ENCODE data around the gene F13B.
"Not testable (repeated sequence)": the region's sequence is repeated elsewhere in the genome, so short reads cannot be mapped to it uniquely, and the experiment has no call there.

F13B gene

GRCh38 chr1:197003132-197003531, 63.9 kb downstream of the F13B start:
- no peak for TF ChIP-seq CTCF (IDR thresholded peaks at IDR 0.05; ENCODE audit: insufficient read depth, low read length, poor library complexity, severe bottlenecking)

GRCh38 chr1:197001828-197002227, 65.2 kb downstream of the F13B start:
- H3K27me3 ChIP-seq (replicated peaks; ENCODE audit: control insufficient read depth, insufficient read depth, low read length): no peaks in the 10 kb centered on the region
- no peak for TF ChIP-seq CTCF (IDR thresholded peaks at IDR 0.05; ENCODE audit: insufficient read depth, low read length, poor library complexity, severe bottlenecking)
- H3K4me3 ChIP-seq (replicated peaks; ENCODE audit: low read depth, low read length): no peak overlapping the region
- H3K36me3 ChIP-seq (ENCODE audit: control insufficient read depth, insufficient read depth, low read length): no peaks in the 10 kb centered on the region
- no peak for DNase-seq (ENCODE audit: extremely low read depth, insufficient read length)

More at GRCh38 chr1:197003132-197003531, 63.9 kb downstream of the F13B start:
- Histone ChIP-seq H3K4me3 (replicated peaks; ENCODE audit: low read depth, low read length) (no peak overlapping the region), H3K36me3 (ENCODE audit: control insufficient read depth, insufficient read depth, low read length) (no peaks in the 10 kb centered on the region), H3K27me3 (replicated peaks; ENCODE audit: control insufficient read depth, insufficient read depth, low read length) (no peaks in the 10 kb centered on the region)
- no peak for DNase-seq (ENCODE audit: extremely low read depth, insufficient read length)

GRCh38 chr1:196997423-196997822, 69.6 kb downstream of the F13B start:
- H3K4me3 ChIP-seq (replicated peaks; ENCODE audit: low read depth, low read length): no peak overlapping the region

GRCh38 chr1:196993916-196994315, 73.1 kb downstream of the F13B start:
- H3K36me3 ChIP-seq (ENCODE audit: control insufficient read depth, insufficient read depth, low read length): no peaks in the 10 kb centered on the region
- TF ChIP-seq CTCF (IDR thresholded peaks at IDR 0.05; ENCODE audit: insufficient read depth, low read length, poor library complexity, severe bottlenecking): no peak
- no peaks in the 10 kb centered on the region for H3K27me3 ChIP-seq (replicated peaks; ENCODE audit: control insufficient read depth, insufficient read depth, low read length)
- no peak overlapping the region for H3K4me3 ChIP-seq (replicated peaks; ENCODE audit: low read depth, low read length)
- no peak for DNase-seq (ENCODE audit: extremely low read depth, insufficient read length)

More at GRCh38 chr1:196997423-196997822, 69.6 kb downstream of the F13B start:
- Histone ChIP-seq H3K27me3 (replicated peaks; ENCODE audit: control insufficient read depth, insufficient read depth, low read length) (no peaks in the 10 kb centered on the region), H3K36me3 (ENCODE audit: control insufficient read depth, insufficient read depth, low read length) (no peaks in the 10 kb centered on the region)
- no peak for TF ChIP-seq CTCF (IDR thresholded peaks at IDR 0.05; ENCODE audit: insufficient read depth, low read length, poor library complexity, severe bottlenecking)
- DNase-seq (ENCODE audit: extremely low read depth, insufficient read length): no peak

GRCh38 chr1:196991919-196992651, 75.0 kb downstream of the F13B start:
- H3K4me3 ChIP-seq (replicated peaks; ENCODE audit: low read depth, low read length); H3K27me3 ChIP-seq (replicated peaks; ENCODE audit: control insufficient read depth, insufficient read depth, low read length); H3K36me3 ChIP-seq (ENCODE audit: control insufficient read depth, insufficient read depth, low read length); DNase-seq (ENCODE audit: extremely low read depth, insufficient read length): not testable (repeated sequence)

Measured in GM06990 (cell line).